SIG-M5 treated with dmso at 0.1 percent for 504 hours (cell line): ENCODE measurements around the gene KLHL14.
"Not testable (repeated sequence)": the region's sequence is repeated elsewhere in the genome, so short reads cannot be mapped to it uniquely, and the experiment has no call there.

Experiments used
- DNase-seq: peaks from one replicate; lab custom pipeline; 2025; ENCODE audit not compliant: unreplicated experiment; lab: John Stamatoyannopoulos, UW

The KLHL14 gene, protein sequence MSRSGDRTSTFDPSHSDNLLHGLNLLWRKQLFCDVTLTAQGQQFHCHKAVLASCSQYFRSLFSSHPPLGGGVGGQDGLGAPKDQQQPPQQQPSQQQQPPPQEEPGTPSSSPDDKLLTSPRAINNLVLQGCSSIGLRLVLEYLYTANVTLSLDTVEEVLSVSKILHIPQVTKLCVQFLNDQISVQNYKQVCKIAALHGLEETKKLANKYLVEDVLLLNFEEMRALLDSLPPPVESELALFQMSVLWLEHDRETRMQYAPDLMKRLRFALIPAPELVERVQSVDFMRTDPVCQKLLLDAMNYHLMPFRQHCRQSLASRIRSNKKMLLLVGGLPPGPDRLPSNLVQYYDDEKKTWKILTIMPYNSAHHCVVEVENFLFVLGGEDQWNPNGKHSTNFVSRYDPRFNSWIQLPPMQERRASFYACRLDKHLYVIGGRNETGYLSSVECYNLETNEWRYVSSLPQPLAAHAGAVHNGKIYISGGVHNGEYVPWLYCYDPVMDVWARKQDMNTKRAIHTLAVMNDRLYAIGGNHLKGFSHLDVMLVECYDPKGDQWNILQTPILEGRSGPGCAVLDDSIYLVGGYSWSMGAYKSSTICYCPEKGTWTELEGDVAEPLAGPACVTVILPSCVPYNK

DNA sequence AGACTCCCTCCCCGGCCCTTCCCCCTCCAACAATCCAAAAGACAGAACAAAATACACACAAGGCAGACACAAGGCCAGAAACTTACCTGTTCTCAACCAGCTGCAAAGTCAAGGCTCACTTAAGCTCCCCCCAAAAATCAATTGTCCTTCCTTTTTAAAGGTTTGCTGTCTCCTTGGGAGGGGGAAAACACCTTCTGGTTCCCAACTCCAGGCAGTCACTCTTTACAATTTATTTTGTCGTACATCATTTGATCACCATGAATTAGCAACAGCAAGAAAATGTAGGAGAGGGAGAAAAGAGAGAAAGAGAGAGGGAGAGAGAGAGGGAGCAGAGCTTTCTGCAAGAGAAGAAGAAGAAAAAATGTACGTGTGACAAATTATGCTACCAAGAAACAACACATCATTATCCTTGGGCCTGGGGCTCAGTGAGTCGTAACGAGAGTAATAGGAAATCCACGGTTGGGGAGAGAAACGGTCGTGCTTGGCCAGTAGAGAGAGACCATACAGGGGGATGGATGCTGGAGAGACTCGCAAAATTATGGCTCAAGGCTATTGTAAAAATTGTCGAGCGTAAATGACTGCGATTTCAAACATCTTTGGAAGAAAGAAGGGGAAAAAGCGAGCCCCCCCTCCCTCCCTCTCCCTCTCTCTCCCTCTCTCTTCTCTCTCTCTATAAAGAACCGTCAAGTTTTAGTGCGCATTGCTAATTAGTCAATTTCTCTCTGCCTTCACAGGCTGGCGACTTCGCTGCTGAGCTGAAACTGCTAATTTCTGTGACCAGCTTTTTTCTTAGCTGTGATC, at the start of gene KLHL14:
Gene KLHL14, minus strand, starts transcription at position 443 of the 801 bp plus-strand sequence. CDS start 2,432 bp downstream, outside the sequence.
- no peak for DNase-seq

- no peak for DNase-seq
These were observed 49.4 kb upstream of the KLHL14 start for GRCh38 chr18:32822197-32822596.

GRCh38 chr18:32815881-32816280, 43.1 kb upstream of the KLHL14 start:
- DNase-seq: no peak

DNA sequence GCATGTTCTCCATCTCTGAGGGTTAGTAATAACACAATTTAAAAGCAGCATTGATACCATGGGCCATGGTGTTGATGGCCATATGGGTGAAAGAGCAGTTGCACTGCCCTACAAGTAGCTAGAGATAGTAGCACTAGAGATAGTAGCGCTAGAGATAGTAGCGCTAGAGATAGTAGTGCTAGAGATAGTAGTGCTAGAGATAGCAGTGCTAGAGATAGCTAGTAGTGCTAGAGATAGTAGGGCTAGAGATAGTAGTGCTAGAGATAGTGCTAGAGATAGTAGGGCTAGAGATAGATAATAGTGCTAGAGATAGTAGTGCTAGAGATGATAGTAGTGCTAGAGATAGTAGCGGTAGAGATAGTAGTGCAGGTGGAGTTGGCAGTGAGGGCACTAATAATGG, 39.5 kb upstream of the KLHL14 start:
- DNase-seq: no peak

DNA sequence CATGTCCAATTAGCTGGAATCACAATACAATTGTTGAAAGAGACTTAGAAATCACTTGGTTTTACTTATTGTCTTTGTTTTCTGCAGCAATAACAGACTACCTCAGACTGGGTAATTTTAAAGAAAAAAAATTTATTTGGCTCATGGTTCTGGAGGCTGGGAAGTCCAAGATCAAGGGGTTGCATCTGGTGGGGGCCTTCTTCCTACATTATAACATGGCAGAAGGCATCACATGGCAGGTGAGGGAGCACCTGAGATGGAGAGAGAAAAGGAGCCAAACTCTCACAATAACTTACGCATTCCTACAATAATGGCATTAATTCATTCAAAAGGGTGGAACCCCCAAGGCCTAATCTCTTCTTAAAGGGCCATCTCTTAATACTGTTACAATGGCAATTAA, 37.5 kb upstream of the KLHL14 start:
- no peak for DNase-seq

DNA sequence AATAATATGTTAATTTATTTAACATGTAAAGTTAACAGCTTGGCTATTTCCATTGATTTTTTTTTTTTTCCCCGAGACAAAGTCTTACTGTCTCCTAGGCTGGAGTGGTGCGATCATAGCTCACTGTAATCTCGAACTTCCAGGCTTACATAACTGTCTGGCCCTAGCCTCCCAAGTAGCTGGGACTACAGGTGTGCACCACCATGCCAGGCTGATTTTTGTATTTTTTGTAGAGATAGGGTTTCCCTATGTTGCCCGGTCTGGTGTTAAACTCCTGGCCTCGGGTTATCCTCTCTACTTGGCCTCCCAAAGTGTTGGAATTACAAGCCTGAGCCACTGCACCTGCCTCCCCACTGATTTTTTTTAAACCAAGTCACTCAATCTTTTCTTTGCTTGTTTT, 32.5 kb upstream of the KLHL14 start:
- no peak for DNase-seq

- no peak for DNase-seq
These were observed 31.5 kb upstream of the KLHL14 start for GRCh38 chr18:32804134-32804888.

- no peak for DNase-seq
These were observed 30.7 kb upstream of the KLHL14 start for GRCh38 chr18:32803568-32803967.

DNA sequence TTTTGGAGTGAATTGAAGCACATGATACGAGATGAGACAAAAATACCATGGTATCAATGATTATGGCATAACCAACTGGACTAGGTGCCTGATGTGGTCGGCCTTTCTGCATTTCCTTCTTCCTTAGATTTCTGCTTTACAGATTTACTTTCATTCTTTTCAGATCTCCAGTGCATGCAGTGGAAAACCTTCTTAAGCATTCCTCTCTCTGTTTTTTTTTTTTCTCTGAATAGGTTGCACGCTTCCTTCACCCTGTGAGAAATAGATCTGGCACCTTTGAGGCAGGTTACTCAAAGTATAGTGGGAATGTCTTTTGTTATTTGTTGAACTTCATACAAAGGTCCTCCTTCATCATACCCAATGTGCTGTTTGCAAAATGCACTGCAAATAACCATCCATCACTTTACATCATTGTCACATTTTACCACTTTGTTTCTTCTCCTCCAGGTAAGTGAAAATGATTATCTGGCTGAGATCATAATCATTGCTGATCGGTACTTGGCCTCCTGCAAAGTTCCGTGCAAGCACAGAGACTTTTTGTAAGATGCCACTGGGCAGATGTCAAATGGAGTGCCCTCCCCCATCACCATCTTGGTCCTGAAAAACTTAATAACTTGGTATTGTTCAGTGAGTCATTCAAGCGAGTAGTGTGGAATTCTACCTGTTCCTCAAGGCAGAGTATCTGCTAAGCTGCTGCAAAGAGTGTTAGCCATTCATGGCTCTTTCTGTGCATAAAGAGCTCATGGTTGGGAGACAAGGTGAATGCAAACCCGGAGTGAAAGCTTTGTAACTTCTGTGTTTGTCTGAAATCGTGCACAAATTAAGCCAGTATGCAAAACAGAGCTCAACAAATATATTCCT, 30.0 kb upstream of the KLHL14 start:
- DNase-seq: no peak

DNA sequence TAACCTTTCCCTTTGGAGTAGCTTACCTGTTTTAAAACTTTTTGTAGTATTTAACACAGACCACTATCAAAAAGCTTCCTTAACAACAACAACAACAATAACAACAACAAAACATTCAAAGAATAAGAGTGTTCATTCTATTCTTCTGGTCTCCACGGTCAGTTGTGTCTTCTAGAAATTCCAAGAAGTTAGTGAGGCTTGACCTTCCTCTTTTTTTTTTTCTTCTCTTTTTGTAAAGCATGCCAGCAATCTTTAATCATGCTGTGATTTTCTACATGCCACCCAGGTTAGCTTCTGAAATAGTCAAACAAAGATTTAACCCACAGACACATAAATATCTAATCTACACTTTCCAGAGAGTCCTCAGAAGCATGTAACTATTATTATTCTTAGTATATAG, 28.4 kb upstream of the KLHL14 start:
- no peak for DNase-seq

GRCh38 chr18:32798209-32798960, 25.6 kb upstream of the KLHL14 start:
- no peak for DNase-seq

DNA sequence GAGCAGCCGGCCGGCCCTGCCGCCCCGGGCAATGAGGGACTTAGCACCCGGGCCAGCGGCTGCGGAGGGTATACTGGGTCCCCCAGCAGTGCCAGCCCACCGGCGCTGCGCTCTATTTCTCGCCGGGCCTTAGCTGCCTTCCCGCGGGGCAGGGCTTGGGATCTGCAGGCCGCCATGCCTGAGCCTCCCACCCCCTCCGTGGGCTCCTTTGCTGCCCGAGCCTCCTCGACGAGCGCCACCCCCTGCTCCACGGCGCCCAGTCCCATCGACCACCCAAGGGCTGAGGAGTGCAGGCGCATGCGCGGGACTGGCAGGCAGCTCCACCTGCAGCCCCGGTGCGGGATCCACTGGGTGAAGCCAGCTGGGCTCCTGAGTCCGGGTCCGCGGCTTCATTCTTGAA, 21.8 kb upstream of the KLHL14 start:
- not testable (repeated sequence) for DNase-seq

- DNase-seq: no peak
These were observed 6.2 kb upstream of the KLHL14 start for GRCh38 chr18:32779010-32779409.

- no peak for DNase-seq
These were observed 4.2 kb upstream of the KLHL14 start for GRCh38 chr18:32777049-32777448.

DNA sequence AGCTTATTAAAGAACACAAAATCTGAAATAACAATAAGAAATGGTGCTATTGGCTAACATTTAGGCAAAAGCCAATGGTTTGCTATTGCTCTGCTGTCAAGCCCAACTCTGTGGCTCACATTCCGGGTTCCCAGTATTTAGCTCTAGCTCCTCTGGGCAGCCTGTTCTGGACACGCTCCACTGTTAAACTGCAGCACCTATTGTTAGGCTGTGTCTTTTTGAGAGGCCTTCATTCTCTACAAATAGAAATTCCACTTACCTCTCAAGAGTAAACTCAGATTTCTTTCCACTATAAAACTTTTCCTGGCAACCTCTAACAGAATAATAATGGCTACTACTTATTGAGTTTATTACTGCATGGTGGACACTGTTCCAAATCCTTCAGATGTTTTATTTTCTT, 3.7 kb upstream of the KLHL14 start:
- DNase-seq: no peak

GRCh38 chr18:32775628-32776027, 2.8 kb upstream of the KLHL14 start:
- DNase-seq: no peak

DNA sequence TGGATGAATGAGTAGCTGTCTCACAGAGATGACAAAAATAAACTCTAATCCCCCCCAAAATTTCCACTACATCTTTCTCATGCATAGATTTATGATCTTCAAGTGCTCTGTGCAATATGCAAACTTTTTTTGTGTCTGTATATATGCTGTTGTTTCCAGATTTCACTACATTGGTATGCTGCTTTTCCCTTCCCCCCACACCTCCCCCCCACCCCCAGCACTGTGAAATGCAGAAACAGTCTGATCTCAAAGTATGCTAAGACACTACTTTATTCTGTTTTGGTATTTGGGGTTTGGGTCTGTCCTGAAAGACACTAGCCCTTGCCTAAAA, 524 bp upstream of the KLHL14 start:
- DNase-seq: no peak

GRCh38 chr18:32771871-32772580, 797 bp downstream of the KLHL14 start:
- DNase-seq: no peak

GRCh38 chr18:32771169-32771751, 1.6 kb downstream of the KLHL14 start:
- DNase-seq: no peak
